ENCODE data around the gene MBIP.

DNA sequence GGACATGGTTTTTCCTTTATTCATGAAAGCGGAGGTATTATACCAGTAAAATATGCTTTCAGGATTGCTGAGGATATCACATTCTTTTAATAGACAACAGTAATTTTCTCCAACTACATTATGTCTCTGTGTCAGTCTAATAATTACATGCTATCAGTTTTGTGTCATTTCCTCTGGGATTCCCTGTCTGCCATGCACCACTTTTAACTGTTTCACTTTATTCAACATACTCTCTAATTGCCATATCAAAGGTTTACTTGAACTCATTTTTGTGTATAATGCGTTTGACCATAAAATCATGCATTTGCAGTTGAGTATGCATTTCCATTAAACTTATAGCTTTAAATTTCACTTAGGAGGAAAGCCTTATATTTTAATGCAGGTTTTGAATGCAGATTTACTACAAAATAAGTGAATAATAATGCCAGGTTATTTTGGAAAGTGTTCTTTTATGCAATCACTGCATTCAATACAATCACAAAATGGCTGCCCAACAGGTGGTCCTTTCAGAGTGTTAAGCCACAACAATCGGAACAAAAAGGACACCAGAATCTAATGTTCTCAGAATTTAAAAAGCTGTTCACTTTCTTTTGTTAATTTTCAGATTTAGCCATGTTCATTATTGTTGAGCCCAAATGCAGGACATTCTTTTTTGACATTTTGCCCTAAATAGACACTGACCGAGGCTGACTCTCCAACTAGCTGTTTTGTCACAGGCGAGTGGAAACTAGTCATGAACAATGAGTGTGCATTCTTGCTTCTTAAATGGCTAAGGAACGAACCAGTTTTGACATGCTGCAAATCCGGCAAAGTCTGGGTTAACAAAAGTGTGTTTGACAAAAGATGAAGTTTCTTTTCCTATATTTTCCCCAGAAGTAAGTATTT lies 40.9 kb downstream of the MBIP start:
- no peak for TF ChIP-seq GATA2 (IDR thresholded peaks at IDR 0.05; ENCODE audit: low read depth, low read length)
- TF ChIP-seq GATA3 (IDR thresholded peaks at IDR 0.05; ENCODE audit: low read depth, low read length): no peak

Measured in SH-SY5Y (cell line).